HG03571 (cell line): ENCODE measurements around the gene RAD51B.

ENCODE experiments used
- ATAC-seq: cut with Tn5 transposase; IDR thresholded peaks from one replicate; pipeline ENCODE4 v1.9.1; 2021; ENCODE audit not compliant: unreplicated experiment

The RAD51B gene

DNA sequence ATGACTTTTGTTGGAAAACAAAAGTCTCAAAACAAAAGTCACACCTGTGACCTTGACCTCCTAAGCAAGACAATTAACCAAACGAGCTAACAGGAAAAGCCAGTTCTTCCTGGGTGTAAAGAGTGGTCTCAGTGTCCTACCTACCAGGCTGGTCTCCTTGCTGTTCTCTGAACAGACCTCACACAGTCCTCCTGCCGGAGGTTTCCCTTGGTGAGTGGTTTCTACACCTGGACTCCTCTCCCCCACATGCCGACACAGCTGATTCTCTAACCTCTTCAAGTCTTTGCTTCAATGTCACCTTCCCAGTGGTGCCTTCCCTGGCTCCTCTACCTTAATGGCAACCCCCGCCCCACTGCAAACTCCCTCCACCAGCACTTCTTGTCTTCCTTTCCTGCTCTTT is 734.7 kb downstream of the RAD51B start:
- no peak for ATAC-seq

DNA sequence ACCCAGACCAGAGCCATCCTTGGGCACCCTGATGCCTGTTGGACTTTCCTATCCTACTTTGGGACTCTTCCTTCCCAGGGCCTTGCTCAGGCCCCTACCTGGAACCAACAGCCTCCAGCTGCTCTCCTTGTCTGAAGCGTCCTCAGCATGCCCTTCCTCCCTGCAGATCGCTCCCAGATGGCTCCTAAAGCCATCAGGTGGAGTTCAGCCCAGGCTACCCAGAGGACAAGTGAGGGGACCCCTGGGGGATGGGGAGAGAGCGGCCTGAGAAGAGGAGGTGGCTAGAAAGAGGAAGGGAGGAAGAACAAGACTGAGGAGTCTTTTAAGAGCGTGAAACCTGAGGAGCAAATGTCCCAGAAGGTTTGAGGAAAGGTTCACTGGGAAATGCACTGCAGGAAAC is 736.7 kb downstream of the RAD51B start:
- no peak for ATAC-seq

- ATAC-seq: no peak
Measured at GRCh38 chr14:68557648-68558047, 738.1 kb downstream of the RAD51B start.

DNA sequence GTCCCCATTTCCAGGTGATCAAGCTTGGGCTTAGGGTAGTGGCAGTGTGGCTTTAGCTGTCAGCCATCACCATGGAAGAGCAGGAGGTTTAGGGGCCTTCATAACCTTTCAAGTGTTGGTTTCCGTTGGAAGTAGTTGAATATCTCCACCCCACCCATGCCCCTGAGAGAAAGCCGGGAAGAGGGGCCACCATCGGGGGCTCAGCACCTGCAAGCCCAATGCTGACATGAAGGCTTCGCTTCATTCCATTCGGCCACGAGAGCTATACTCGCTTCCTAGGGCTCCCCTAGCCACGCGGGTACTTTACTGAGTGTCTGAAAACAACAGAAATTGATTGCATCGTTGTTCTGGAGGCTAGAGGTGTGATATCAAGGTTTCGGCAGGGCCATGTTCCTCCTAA is 738.5 kb downstream of the RAD51B start:
- no peak for ATAC-seq

GRCh38 chr14:68559949-68560348 is 740.4 kb downstream of the RAD51B start:
- no peak for ATAC-seq

- ATAC-seq: no peak
Measured at GRCh38 chr14:68561531-68562007, 742.0 kb downstream of the RAD51B start.

GRCh38 chr14:68562911-68563250 is 743.3 kb downstream of the RAD51B start:
- ATAC-seq: no peak

GRCh38 chr14:68563251-68564131 is 743.9 kb downstream of the RAD51B start:
- no peak for ATAC-seq

DNA sequence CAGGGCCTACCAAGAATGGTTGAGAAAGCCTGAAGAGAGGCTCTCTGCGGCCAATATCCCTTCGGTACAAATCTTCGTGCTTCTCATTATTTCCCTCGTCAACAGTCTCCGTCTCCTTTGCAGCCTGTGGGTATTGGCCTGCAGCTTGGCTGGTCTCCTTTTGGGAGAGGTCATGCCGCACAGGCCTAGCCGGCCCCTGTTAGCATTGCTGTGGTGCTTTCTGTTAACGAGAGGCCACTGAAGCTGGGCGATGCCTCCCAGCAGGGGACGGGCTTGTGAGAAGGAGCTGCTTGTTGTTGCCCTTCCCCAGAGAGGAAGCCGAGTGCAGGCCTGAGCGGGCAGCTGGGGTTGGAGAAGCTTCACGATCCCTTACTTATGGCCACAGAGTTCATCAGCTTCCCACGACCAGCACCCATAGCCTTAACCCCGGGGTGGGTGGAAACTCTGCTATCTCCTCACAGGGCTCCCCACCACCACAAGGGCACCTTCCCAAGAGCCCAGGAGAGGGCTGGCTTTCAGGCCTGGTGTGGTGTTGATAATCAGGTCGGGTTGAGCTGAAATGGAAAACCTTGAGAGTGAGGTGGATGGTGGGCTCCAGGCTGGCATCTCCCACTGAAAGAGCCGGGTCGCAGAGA is 744.7 kb downstream of the RAD51B start:
- ATAC-seq: no peak

GRCh38 chr14:68564826-68565759 is 745.5 kb downstream of the RAD51B start:
- no peak for ATAC-seq

DNA sequence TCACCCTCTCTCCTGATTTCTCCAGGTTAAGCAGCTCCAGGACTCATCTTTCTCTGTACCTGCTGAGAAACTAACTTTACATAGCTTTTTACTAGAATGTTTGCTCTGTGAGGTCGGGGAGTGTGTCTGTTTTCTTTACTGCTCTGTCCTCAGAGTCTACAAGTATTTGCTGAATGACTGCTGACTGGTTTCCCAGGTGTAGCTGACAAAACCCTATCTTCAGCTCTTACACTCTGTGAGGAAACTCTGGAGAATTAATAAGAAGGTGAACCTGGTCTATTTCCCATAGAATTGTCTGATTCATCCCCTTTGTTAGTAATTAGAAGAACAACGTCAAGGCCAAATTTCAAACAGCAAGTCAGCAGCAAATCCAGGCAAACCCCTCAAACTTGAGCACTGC is 746.5 kb downstream of the RAD51B start:
- no peak for ATAC-seq

GRCh38 chr14:68568907-68569897 is 749.6 kb downstream of the RAD51B start:
- ATAC-seq: no peak

- no peak for ATAC-seq
Measured at GRCh38 chr14:68569970-68570409, 750.4 kb downstream of the RAD51B start.

DNA sequence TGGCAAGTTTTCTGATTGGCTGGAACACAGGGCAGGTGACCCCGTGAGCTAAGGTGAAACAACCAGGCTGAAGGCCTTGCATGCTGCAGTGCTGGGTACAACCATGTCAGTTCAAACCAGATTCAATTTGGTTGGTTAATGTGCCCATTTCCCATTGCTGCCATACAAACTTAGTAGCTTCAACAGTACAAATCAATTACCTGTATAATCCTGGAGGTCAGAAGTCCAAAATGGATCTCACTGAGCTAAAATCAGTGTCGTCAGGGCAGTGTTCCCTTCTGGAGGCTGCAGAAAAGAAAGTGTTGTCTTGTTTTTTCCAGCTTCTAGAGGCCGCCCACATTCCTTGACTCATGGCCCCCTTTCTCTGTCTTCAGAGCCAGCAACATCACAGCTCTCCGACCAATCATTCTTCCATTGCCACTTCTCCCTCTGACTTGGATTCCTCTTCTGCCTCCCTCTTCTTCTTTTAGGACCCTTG is 751.6 kb downstream of the RAD51B start:
- ATAC-seq: no peak

GRCh38 chr14:68571928-68572525 is 752.4 kb downstream of the RAD51B start:
- no peak for ATAC-seq

DNA sequence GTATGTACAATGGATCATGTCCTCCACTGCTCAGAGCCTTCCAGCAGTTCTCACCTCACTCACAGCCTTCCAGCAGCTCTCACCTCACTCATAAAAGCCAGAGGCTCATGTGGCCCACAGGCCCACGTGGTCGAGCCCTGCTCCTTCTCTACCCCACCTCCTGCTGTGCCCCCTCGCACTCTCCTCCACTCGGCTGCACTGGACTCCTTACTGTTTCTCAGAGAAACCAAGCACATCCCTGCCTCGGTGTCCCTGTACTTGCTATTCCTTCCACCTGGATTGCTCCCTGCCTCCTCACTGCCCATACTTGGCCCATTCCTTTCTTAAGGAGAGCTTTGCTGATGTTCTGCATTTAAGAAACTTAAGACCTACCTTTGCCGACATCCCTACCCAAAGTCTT is 753.5 kb downstream of the RAD51B start:
- no peak for ATAC-seq

- ATAC-seq: no peak
Measured at GRCh38 chr14:68573722-68574121, 754.1 kb downstream of the RAD51B start.

GRCh38 chr14:68574461-68574860 is 754.9 kb downstream of the RAD51B start:
- no peak for ATAC-seq

GRCh38 chr14:68574906-68575305 is 755.3 kb downstream of the RAD51B start:
- ATAC-seq: no peak

DNA sequence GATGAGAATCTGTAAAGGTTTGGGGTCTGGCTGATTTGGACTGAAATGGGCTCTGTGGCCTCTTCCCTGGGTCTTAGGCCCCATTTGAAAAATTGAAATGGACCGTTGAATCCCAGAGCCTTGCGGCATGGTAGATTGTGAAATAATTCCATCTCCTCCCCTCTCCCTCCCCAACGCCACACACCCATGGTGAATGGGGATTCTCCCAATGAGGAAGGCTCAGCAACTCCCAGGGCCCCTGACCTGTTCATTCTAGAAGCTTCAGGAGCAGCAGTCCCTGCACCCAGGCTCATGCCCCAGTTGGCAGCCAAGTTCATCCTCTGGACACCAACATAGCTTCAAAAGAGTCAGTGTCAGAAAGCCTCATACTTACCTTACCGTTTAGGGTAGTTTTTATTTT is 755.8 kb downstream of the RAD51B start:
- ATAC-seq: no peak
